Transverse colon (tissue), 4 donors: Measurements from ENCODE around the gene TICAM2. TPM values are rescaled to one million over a fixed set of nuclear protein-coding genes. Genes with fewer than 3 reads are reported as not detected.

Experiments used
- DNase-seq: peaks from one replicate; pipeline ENCODE4 v3.0.0-alpha.2; 2019
- H3K27ac ChIP-seq, 4 donors: fragments of 200-600 bp; sonication (generic); 2 replicates each; pipeline ENCODE4 v1.5.1; 2016 to 2018; ENCODE audit warnings: inconsistent platforms in 4 of 4
- H3K27me3 ChIP-seq: fragments of 200-600 bp; sonication (generic); 2 replicates; pipeline ENCODE4 v1.5.1; 2017; ENCODE audit warnings: inconsistent platforms
- H3K36me3 ChIP-seq, 4 donors: fragments of 200-600 bp; sonication (generic); 2 replicates each; pipeline ENCODE4 v1.5.1; 2017 to 2019; ENCODE audit warnings: inconsistent platforms in 4 of 4
- H3K4me1 ChIP-seq, 4 donors: fragments of 200-600 bp; sonication (generic); 2 replicates each; pipeline ENCODE4 v1.5.1; 2017 to 2020; ENCODE audit warnings: inconsistent platforms in 4 of 4
- H3K4me3 ChIP-seq, 4 donors: fragments of 200-600 bp; sonication (generic); 1 replicate in 1 of 4; 2 replicates in 3 of 4; pipeline versions ENCODE4 v1.5.1 to v1.6.1; 2017 to 2019; ENCODE audit warnings: inconsistent platforms in 4 of 4
- H3K9me3 ChIP-seq, 2 donors: fragments of 200-600 bp; sonication (generic); 2 replicates each; pipeline ENCODE4 v1.5.1; 2017 to 2019; ENCODE audit warnings: inconsistent platforms in 2 of 2
- CTCF ChIP-seq, 5 experiments: fragments of 200-600 bp in 3 of 5; fragments of 450-650 bp in 2 of 5; sonication (generic) in 3 of 5; IDR thresholded peaks; 1 replicate in 2 of 5; 2 replicates in 3 of 5; pipeline ENCODE4 v1.5.1; 2016 to 2017; ENCODE audit warnings: antibody characterized with exemption in 5 of 5, inconsistent platforms in 3 of 5, mild to moderate bottlenecking in 2 of 5, moderate library complexity in 1 of 5
- EP300 ChIP-seq: sonication (generic); formaldehyde crosslinking; IDR thresholded peaks from one replicate; pipeline ENCODE4 v1.6.1; 2017; ENCODE audit warnings: antibody characterized with exemption, low read depth
- POLR2A ChIP-seq: fragments of 450-650 bp; IDR thresholded peaks from one replicate; pipeline ENCODE4 v1.6.1; 2016; ENCODE audit warnings: antibody characterized with exemption, mild to moderate bottlenecking, moderate library complexity
- POLR2AphosphoS5 ChIP-seq, 3 donors: sonication (generic); formaldehyde crosslinking; IDR thresholded peaks; one replicate each; pipeline ENCODE4 v1.6.1; 2016; ENCODE audit warnings: antibody characterized with exemption in 3 of 3
- WGBS, 2 donors: methylation state at CpG; one replicate each; pipeline ENCODE4 v1.1.5; 2018; ENCODE audit warnings: low coverage in 1 of 2; 5-methylcytosine and 5-hydroxymethylcytosine counted together
- in situ Hi-C, 4 donors: fragments of 200-750 bp; cut with MboI; loops; one replicate each; pipeline versions ENCODE4 v1.15.0 to v1.15.1; 2017; ENCODE audit warnings: low sequenced_read_pairs in 3 of 4, low pct_ligation_motif_present in 1 of 4, low pct_unique_long_range_greater_than_20kb in 1 of 4
- intact Hi-C: fragments of 100-400 bp; cut with DNase I; formaldehyde crosslinking; loops from one replicate; pipeline ENCODE4 v1.15.1; 2023; ENCODE audit warnings: low total_unique reads
- total RNA-seq, 4 donors: library from RNA; depleted of rRNA; stranded (reverse); fragments of >200 nt; gene quantifications; one replicate each; pipeline ENCODE4 v1.1.0, GENCODE V29; 2016

TICAM2 gene
- total RNA-seq, 4 donors from 2014 or later = 0.68 to 1.1 TPM; not detected in 2

GRCh38 chr5:115544436-115545350 lies 57.6 kb downstream of the TICAM2 start, which contains the start of gene FEM1C:
Gene FEM1C, minus strand, starts transcription at chr5:115544775. Its CDS starts 1,282 bp downstream, at chr5:115543493.
- 1 to 3% methylated on average over 17 to 37 of the region's 82 CpGs for WGBS, 2 donors
- Histone ChIP-seq H3K9me3 (peaks cover 7 to 12% of the 10 kb centered on the region in 2 donors), H3K36me3 (peaks cover 0 to 4% (median 0%) of the 10 kb centered on the region in 4 donors), H3K27ac (peak within 1 kb of the TSS; percentile 99 to 100 (median 99)), H3K4me3 (peak within 1 kb of the TSS; percentile 81 to 90 (median 83)), H3K27me3 (no peaks in the 10 kb centered on the region), H3K4me1 (peaks cover 7 to 36% (median 18%) of the 10 kb centered on the region in 4 donors)
- in situ Hi-C loops = no loop called here
- peak; percentile 98 for DNase-seq
- peak; percentile 100 for TF ChIP-seq POLR2AphosphoS5 (IDR thresholded peaks at IDR 0.05)
- no peak for TF ChIP-seq EP300
- TF ChIP-seq POLR2A = peak; percentile 100
- TF ChIP-seq CTCF (IDR thresholded peaks at IDR 0.05) = no peak
- intact Hi-C loops = no loop called here

GRCh38 chr5:115544043-115544435 lies 58.2 kb downstream of the TICAM2 start:
- H3K9me3 ChIP-seq = peaks cover 7 to 12% of the 10 kb centered on the region in 2 donors
- peaks cover 0 to 9% (median 0%) of the 10 kb centered on the region in 4 donors for H3K36me3 ChIP-seq
- DNase-seq = no peak
- 0% methylated on average over 20 of the region's 20 CpGs; no CpG with 5 or more reads in 1 of the 2 donors for WGBS, 2 donors
- no peaks in the 10 kb centered on the region for H3K27me3 ChIP-seq
- intact Hi-C loops (no loop called here), in situ Hi-C loops (no loop called here)
- peak overlapping the region; percentile 81 to 90 (median 83) for H3K4me3 ChIP-seq
- TF ChIP-seq POLR2A = no peak
- TF ChIP-seq EP300 = no peak
- TF ChIP-seq CTCF (IDR thresholded peaks at IDR 0.05) = no peak
- TF ChIP-seq POLR2AphosphoS5 (IDR thresholded peaks at IDR 0.05) = no peak
- peak overlapping the region; percentile 99 to 100 (median 99) for H3K27ac ChIP-seq
- peaks cover 14 to 43% (median 24%) of the 10 kb centered on the region in 4 donors for H3K4me1 ChIP-seq

GRCh38 chr5:115543365-115544042 lies 58.8 kb downstream of the TICAM2 start:
- intact Hi-C loops (no loop called here), in situ Hi-C loops (no loop called here)
- peaks cover 19 to 48% (median 29%) of the 10 kb centered on the region in 4 donors for H3K4me1 ChIP-seq
- TF ChIP-seq POLR2A (peak; percentile 45), EP300 (no peak), POLR2AphosphoS5 (IDR thresholded peaks at IDR 0.05) (peak; percentile 40 to 63 (median 53)), CTCF (IDR thresholded peaks at IDR 0.05) (no peak)
- H3K27ac ChIP-seq = peak overlapping the region; percentile 99 to 100 (median 99)
- DNase-seq = peak; percentile 51
- H3K9me3 ChIP-seq = peaks cover 7 to 12% of the 10 kb centered on the region in 2 donors
- no peaks in the 10 kb centered on the region for H3K27me3 ChIP-seq
- 0 to 3% methylated on average over 5 to 15 of the region's 15 CpGs for WGBS, 2 donors
- peaks cover 0 to 10% (median 0%) of the 10 kb centered on the region in 4 donors for H3K36me3 ChIP-seq
- peak overlapping the region; percentile 81 to 90 (median 83) for H3K4me3 ChIP-seq
